Caco-2 (cell line): ENCODE results near the gene NOLC1. TPM values are rescaled to one million over a fixed set of nuclear protein-coding genes. Genes with fewer than 3 reads are reported as not detected.

Experiments
- BruUV-seq: library from RNA; stranded (reverse); fragments of 400-500 nt; replicated peaks from 2 replicates; lab custom pipeline; 2021; lab: Mats Ljungman, UMichigan
- CTCF ChIA-PET: fragments of 300-600 bp; sonication (Branson Sonifier 250); formaldehyde crosslinking; loops from one replicate; lab custom pipeline; 2022; ENCODE audit warnings: antibody characterized with exemption; lab: Charles Lee
- POLR2A ChIA-PET: fragments of 300-600 bp; sonication (Branson Sonifier 250); formaldehyde crosslinking; loops from one replicate; lab custom pipeline; 2022; ENCODE audit warnings: antibody characterized with exemption; lab: Charles Lee
- DNase-seq, 2 experiments: peaks; one replicate each; pipeline versions ENCODE4 v3.0.0 to v3.0.0-alpha.2; 2020 to 2022
- H3K27me3 ChIP-seq: replicated peaks from 2 replicates; pipeline ENCODE4 v1.6.0; 2011; ENCODE audit warnings: low read length; ENCODE audit not compliant: control insufficient read depth, insufficient read depth
- H3K36me3 ChIP-seq: 2 replicates; pipeline ENCODE4 v1.5.1; 2011; ENCODE audit warnings: low read length; ENCODE audit not compliant: control insufficient read depth, insufficient read depth
- H3K4me1 ChIP-seq: fragments of 250-450 bp; sonication (Bioruptor Pico); 2 replicates; pipeline ENCODE4 v1.5.1; 2020; ENCODE audit warnings: mild to moderate bottlenecking
- H3K4me3 ChIP-seq: 2 replicates; pipeline ENCODE4 v1.5.1; 2011; ENCODE audit warnings: low read depth, mild to moderate bottlenecking, control low read depth, low read length
- H3K9me3 ChIP-seq: fragments of 250-450 bp; sonication (Bioruptor Pico); 2 replicates; pipeline ENCODE4 v1.5.1; 2020; ENCODE audit warnings: mild to moderate bottlenecking, moderate library complexity
- H3K27ac Mint-ChIP-seq: one replicate; pipeline ENCODE4 v1.8.0; 2022; ENCODE audit warnings: mixed read lengths; ENCODE audit not compliant: unreplicated experiment
- H3K27me3 Mint-ChIP-seq: one replicate; pipeline ENCODE4 v1.8.0; 2022; ENCODE audit warnings: mixed read lengths; ENCODE audit not compliant: insufficient read depth, unreplicated experiment
- H3K36me3 Mint-ChIP-seq: one replicate; pipeline ENCODE4 v1.8.0; 2022; ENCODE audit warnings: mild to moderate bottlenecking, mixed read lengths; ENCODE audit not compliant: insufficient read depth, unreplicated experiment
- H3K4me1 Mint-ChIP-seq: one replicate; pipeline ENCODE4 v1.8.0; 2022; ENCODE audit warnings: low read depth, mixed read lengths; ENCODE audit not compliant: unreplicated experiment
- H3K4me3 Mint-ChIP-seq: one replicate; pipeline ENCODE4 v1.8.0; 2022; ENCODE audit warnings: mild to moderate bottlenecking, moderate library complexity, mixed read lengths; ENCODE audit not compliant: unreplicated experiment
- H3K9me3 Mint-ChIP-seq: one replicate; pipeline ENCODE4 v1.8.0; 2022; ENCODE audit warnings: mixed read lengths; ENCODE audit not compliant: unreplicated experiment
- intact Hi-C: fragments of 100-400 bp; cut with micrococcal nuclease; formaldehyde crosslinking; loops from one replicate; pipeline ENCODE4 v1.10.0; 2022; ENCODE audit not compliant: unreplicated experiment
- total RNA-seq: library from RNA; stranded (reverse); gene quantifications from 2 replicates; pipeline ENCODE4 v1.2.3, GENCODE V29; 2022
- TF ChIP-seq, protein P1 (sequence below), 2 experiments: fragments of 200-600 bp in 1 of 2; IDR thresholded peaks; 1 replicate in 1 of 2; 2 replicates in 1 of 2; pipeline versions ENCODE4 v1.5.1 to v1.8.0; 2011 to 2022; ENCODE audit warnings: antibody characterized with exemption in 1 of 2, control low read depth in 1 of 2, inconsistent platforms in 1 of 2, low read depth in 1 of 2, low read length in 1 of 2, mild to moderate bottlenecking in 1 of 2, moderate library complexity in 1 of 2; ENCODE audit not compliant: insufficient read depth in 1 of 2, severe bottlenecking in 1 of 2, unreplicated experiment in 1 of 2

The NOLC1 gene
- total RNA-seq, 1 experiment from 2014 or later = 137 TPM

- peaks cover 15% of the 10 kb centered on the region; the same call in 1 of the 2 replicates for H3K4me1 ChIP-seq
- Mint-ChIP-seq H3K9me3 (no peaks in the 10 kb centered on the region), H3K36me3 (peaks cover 18% of the 10 kb centered on the region), H3K27me3 (no peaks in the 10 kb centered on the region), H3K4me1 (peaks cover 31% of the 10 kb centered on the region), H3K4me3 (peak overlapping the region; percentile 95), H3K27ac (peak overlapping the region; percentile 54)
- H3K9me3 ChIP-seq = no peaks in the 10 kb centered on the region
- peaks cover 8% of the 10 kb centered on the region for H3K36me3 ChIP-seq
- BruUV-seq = TSS peak; percentile 54
- H3K4me3 ChIP-seq = peak overlapping the region; percentile 56
- no peaks in the 10 kb centered on the region for H3K27me3 ChIP-seq
- POLR2A ChIA-PET = interaction anchor here (0.6 kb wide), 1 partner anchor 211 kb away, joined by 12 read pairs; no protein-coding TSS in a partner anchor
- DNase-seq = no peak
- TF ChIP-seq, protein P1, sequence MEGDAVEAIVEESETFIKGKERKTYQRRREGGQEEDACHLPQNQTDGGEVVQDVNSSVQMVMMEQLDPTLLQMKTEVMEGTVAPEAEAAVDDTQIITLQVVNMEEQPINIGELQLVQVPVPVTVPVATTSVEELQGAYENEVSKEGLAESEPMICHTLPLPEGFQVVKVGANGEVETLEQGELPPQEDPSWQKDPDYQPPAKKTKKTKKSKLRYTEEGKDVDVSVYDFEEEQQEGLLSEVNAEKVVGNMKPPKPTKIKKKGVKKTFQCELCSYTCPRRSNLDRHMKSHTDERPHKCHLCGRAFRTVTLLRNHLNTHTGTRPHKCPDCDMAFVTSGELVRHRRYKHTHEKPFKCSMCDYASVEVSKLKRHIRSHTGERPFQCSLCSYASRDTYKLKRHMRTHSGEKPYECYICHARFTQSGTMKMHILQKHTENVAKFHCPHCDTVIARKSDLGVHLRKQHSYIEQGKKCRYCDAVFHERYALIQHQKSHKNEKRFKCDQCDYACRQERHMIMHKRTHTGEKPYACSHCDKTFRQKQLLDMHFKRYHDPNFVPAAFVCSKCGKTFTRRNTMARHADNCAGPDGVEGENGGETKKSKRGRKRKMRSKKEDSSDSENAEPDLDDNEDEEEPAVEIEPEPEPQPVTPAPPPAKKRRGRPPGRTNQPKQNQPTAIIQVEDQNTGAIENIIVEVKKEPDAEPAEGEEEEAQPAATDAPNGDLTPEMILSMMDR (IDR thresholded peaks at IDR 0.05; ENCODE audit: insufficient read depth in 1 of 2, low read depth in 1 of 2, low read length in 1 of 2, severe bottlenecking in 1 of 2, unreplicated experiment in 1 of 2) = no peak
- CTCF ChIA-PET = interaction anchor here (0.6 to 2.0 kb wide), 2 partner anchors 57 to 171 kb away, joined by 8 to 9 read pairs; no protein-coding TSS in a partner anchor
- intact Hi-C loops = no loop called here
Measured at GRCh38 chr10:102113261-102113955, 38.8 kb upstream of the NOLC1 start.

GRCh38 chr10:102113956-102114857, 38.0 kb upstream of the NOLC1 start:
- intact Hi-C loops = loop anchor here (2.0 kb wide), 1 partner anchor 19 kb away; the partner anchor contains the start of gene PPRC1
- Mint-ChIP-seq H3K4me3 (peak overlapping the region; percentile 95), H3K27me3 (no peaks in the 10 kb centered on the region), H3K9me3 (no peaks in the 10 kb centered on the region), H3K27ac (peak overlapping the region; percentile 94), H3K4me1 (peaks cover 32% of the 10 kb centered on the region), H3K36me3 (peaks cover 12% of the 10 kb centered on the region)
- Histone ChIP-seq H3K4me1 (peaks cover 20% of the 10 kb centered on the region), H3K4me3 (peak overlapping the region; percentile 56), H3K36me3 (peaks cover 8% of the 10 kb centered on the region), H3K27me3 (no peaks in the 10 kb centered on the region), H3K9me3 (no peaks in the 10 kb centered on the region)
- DNase-seq = peak in 1 of 2 experiments; percentile 37
- ChIA-PET CTCF (interaction anchor here (0.6 to 2.0 kb wide), 2 partner anchors 38 to 58 kb away, joined by 3 to 9 read pairs; no protein-coding TSS in a partner anchor), POLR2A (interaction anchor here (0.7 to 1.5 kb wide), 5 partner anchors 11 to 388 kb away, joined by 3 to 7 read pairs (median 4); partner anchors contain the start of genes ACTR1A and GBF1)
- BruUV-seq = no TSS peak
- TF ChIP-seq, protein P1 (IDR thresholded peaks at IDR 0.05; ENCODE audit: insufficient read depth in 1 of 2, low read depth in 1 of 2, low read length in 1 of 2, severe bottlenecking in 1 of 2, unreplicated experiment in 1 of 2) = no peak
